DMS 273 (cell line): ENCODE results near the gene FILIP1L.

Experiments used
- DNase-seq: peaks from one replicate; lab custom pipeline; 2025; ENCODE audit not compliant: unreplicated experiment; lab: John Stamatoyannopoulos, UW

The FILIP1L gene

GRCh38 chr3:100125161-100125938, 11.0 kb upstream of the FILIP1L start:
- DNase-seq = no peak

- DNase-seq = no peak
Measured at GRCh38 chr3:100124201-100124761, 10.0 kb upstream of the FILIP1L start.

GRCh38 chr3:100123112-100123511, 8.8 kb upstream of the FILIP1L start:
- DNase-seq = no peak

- no peak for DNase-seq
Measured at GRCh38 chr3:100122321-100122720, 8.0 kb upstream of the FILIP1L start.

- no peak for DNase-seq
Measured at GRCh38 chr3:100120693-100121092, 6.4 kb upstream of the FILIP1L start.

GRCh38 chr3:100120012-100120411, 5.7 kb upstream of the FILIP1L start:
- no peak for DNase-seq

GRCh38 chr3:100117093-100117492, 2.8 kb upstream of the FILIP1L start:
- no peak for DNase-seq

- no peak for DNase-seq
Measured at GRCh38 chr3:100113723-100114412, 433 bp downstream of the FILIP1L start.

- DNase-seq = no peak
Measured at GRCh38 chr3:100111728-100112127, 2.6 kb downstream of the FILIP1L start.

- DNase-seq = no peak
Measured at GRCh38 chr3:100110162-100110561, 4.1 kb downstream of the FILIP1L start.

GRCh38 chr3:100108464-100109079, 5.7 kb downstream of the FILIP1L start:
- DNase-seq = no peak

GRCh38 chr3:100107221-100107814, 7.0 kb downstream of the FILIP1L start:
- no peak for DNase-seq

GRCh38 chr3:100106531-100107141, 7.7 kb downstream of the FILIP1L start:
- DNase-seq = peak; percentile 43

- DNase-seq = peak; percentile 55
Measured at GRCh38 chr3:100106094-100106493, 8.2 kb downstream of the FILIP1L start.

GRCh38 chr3:100105501-100105900, 8.8 kb downstream of the FILIP1L start:
- DNase-seq = peak; percentile 17

GRCh38 chr3:100104817-100105413, 9.4 kb downstream of the FILIP1L start:
- peak; percentile 18 for DNase-seq

GRCh38 chr3:100104442-100104798, 9.9 kb downstream of the FILIP1L start:
- DNase-seq = no peak

- DNase-seq = peak; percentile 62
Measured at GRCh38 chr3:100103558-100104441, 10.5 kb downstream of the FILIP1L start.

GRCh38 chr3:100102757-100103156, 11.5 kb downstream of the FILIP1L start:
- peak; percentile 58 for DNase-seq

- no peak for DNase-seq
Measured at GRCh38 chr3:100100425-100100824, 13.9 kb downstream of the FILIP1L start.
